ENCODE data around the gene LRRK1.

LRRK1 gene

GRCh38 chr15:101112336-101113113 is 193.4 kb downstream of the LRRK1 start:
- no peak overlapping the region for H3K27ac ChIP-seq
- no peak for TF ChIP-seq ZFX (IDR thresholded peaks at IDR 0.05)
- TF ChIP-seq CTCF (conservative IDR thresholded peaks at IDR 0.05) = no peak

GRCh38 chr15:101113114-101114005 is 194.2 kb downstream of the LRRK1 start:
- TF ChIP-seq ZFX (IDR thresholded peaks at IDR 0.05) (no peak), CTCF (conservative IDR thresholded peaks at IDR 0.05) (no peak)
- H3K27ac ChIP-seq = no peak overlapping the region

- TF ChIP-seq ZFX (IDR thresholded peaks at IDR 0.05) = no peak
- no peak for TF ChIP-seq CTCF (conservative IDR thresholded peaks at IDR 0.05)
- no peak overlapping the region for H3K27ac ChIP-seq
Observed at GRCh38 chr15:101114166-101114565, 195.0 kb downstream of the LRRK1 start.

GRCh38 chr15:101114610-101115009 is 195.5 kb downstream of the LRRK1 start:
- TF ChIP-seq ZFX (IDR thresholded peaks at IDR 0.05) = no peak
- no peak for TF ChIP-seq CTCF (conservative IDR thresholded peaks at IDR 0.05)
- no peak overlapping the region for H3K27ac ChIP-seq

GRCh38 chr15:101115393-101115785 is 196.2 kb downstream of the LRRK1 start:
- no peak overlapping the region for H3K27ac ChIP-seq
- TF ChIP-seq ZFX (IDR thresholded peaks at IDR 0.05) (no peak), CTCF (conservative IDR thresholded peaks at IDR 0.05) (no peak)

GRCh38 chr15:101115786-101116680 is 196.9 kb downstream of the LRRK1 start:
- TF ChIP-seq CTCF (conservative IDR thresholded peaks at IDR 0.05) (no peak), ZFX (IDR thresholded peaks at IDR 0.05) (no peak)
- no peak overlapping the region for H3K27ac ChIP-seq

Measured in C4-2B (cell line).